ENCODE results near the gene EHD4.

Gene EHD4

GRCh38 chr15:41972253-41973242, at the start of gene EHD4:
EHD4 (minus strand) TSS chr15:41972557; CDS start chr15:41972494, 63 bp downstream.
- no peaks in the 10 kb centered on the region for H3K36me3 ChIP-seq (ENCODE audit: control insufficient read depth, insufficient read depth, low read length)
- peak within 1 kb of the TSS; percentile 72 for H3K4me3 ChIP-seq (ENCODE audit: low read depth, low read length)
- no peaks in the 10 kb centered on the region for H3K9me3 ChIP-seq (ENCODE audit: control insufficient read depth, insufficient read depth, low read length)
- H3K27me3 ChIP-seq (ENCODE audit: control insufficient read depth, insufficient read depth, low read length) = no peaks in the 10 kb centered on the region
- H3K9ac ChIP-seq (ENCODE audit: low read depth, low read length) = peak within 1 kb of the TSS; percentile 78
- H3K4me1 ChIP-seq (ENCODE audit: control insufficient read depth, insufficient read depth, low read length) = peaks cover 23% of the 10 kb centered on the region
- H3K27ac ChIP-seq (ENCODE audit: low read depth, low read length) = peak within 1 kb of the TSS; percentile 93

- no peak overlapping the region for H3K9ac ChIP-seq (ENCODE audit: low read depth, low read length)
- no peaks in the 10 kb centered on the region for H3K27me3 ChIP-seq (ENCODE audit: control insufficient read depth, insufficient read depth, low read length)
- no peak overlapping the region for H3K27ac ChIP-seq (ENCODE audit: low read depth, low read length)
- no peaks in the 10 kb centered on the region for H3K36me3 ChIP-seq (ENCODE audit: control insufficient read depth, insufficient read depth, low read length)
- no peak overlapping the region for H3K4me3 ChIP-seq (ENCODE audit: low read depth, low read length)
- no peaks in the 10 kb centered on the region for H3K4me1 ChIP-seq (ENCODE audit: control insufficient read depth, insufficient read depth, low read length)
- H3K9me3 ChIP-seq (ENCODE audit: control insufficient read depth, insufficient read depth, low read length) = peaks cover 30% of the 10 kb centered on the region
Measured at GRCh38 chr15:42021593-42021992, 49.2 kb upstream of the EHD4 start.

- H3K9me3 ChIP-seq (ENCODE audit: control insufficient read depth, insufficient read depth, low read length) = peaks cover 30% of the 10 kb centered on the region
- H3K27me3 ChIP-seq (ENCODE audit: control insufficient read depth, insufficient read depth, low read length) = no peaks in the 10 kb centered on the region
- H3K27ac ChIP-seq (ENCODE audit: low read depth, low read length) = no peak within 1 kb of the TSS
- no peaks in the 10 kb centered on the region for H3K4me1 ChIP-seq (ENCODE audit: control insufficient read depth, insufficient read depth, low read length)
- H3K9ac ChIP-seq (ENCODE audit: low read depth, low read length) = no peak within 1 kb of the TSS
- no peaks in the 10 kb centered on the region for H3K36me3 ChIP-seq (ENCODE audit: control insufficient read depth, insufficient read depth, low read length)
- H3K4me3 ChIP-seq (ENCODE audit: low read depth, low read length) = no peak within 1 kb of the TSS
Measured at GRCh38 chr15:42020713-42021273, 48.4 kb upstream of the EHD4 start, which contains the start of gene PLA2G4E. PLA2G4E (minus strand) TSS chr15:42021042; CDS start chr15:42021030, 12 bp downstream.

- no peak overlapping the region for H3K4me3 ChIP-seq (ENCODE audit: low read depth, low read length)
- no peak overlapping the region for H3K9ac ChIP-seq (ENCODE audit: low read depth, low read length)
- H3K9me3 ChIP-seq (ENCODE audit: control insufficient read depth, insufficient read depth, low read length) = peaks cover 16% of the 10 kb centered on the region
- H3K36me3 ChIP-seq (ENCODE audit: control insufficient read depth, insufficient read depth, low read length) = no peaks in the 10 kb centered on the region
- H3K27ac ChIP-seq (ENCODE audit: low read depth, low read length) = no peak overlapping the region
- no peaks in the 10 kb centered on the region for H3K27me3 ChIP-seq (ENCODE audit: control insufficient read depth, insufficient read depth, low read length)
- H3K4me1 ChIP-seq (ENCODE audit: control insufficient read depth, insufficient read depth, low read length) = no peaks in the 10 kb centered on the region
Measured at GRCh38 chr15:42018306-42019224, 46.2 kb upstream of the EHD4 start.

GRCh38 chr15:42016971-42017370, 44.6 kb upstream of the EHD4 start:
- peaks cover 5% of the 10 kb centered on the region for H3K9me3 ChIP-seq (ENCODE audit: control insufficient read depth, insufficient read depth, low read length)

GRCh38 chr15:42014406-42014805, 42.0 kb upstream of the EHD4 start:
- Histone ChIP-seq H3K27me3 (ENCODE audit: control insufficient read depth, insufficient read depth, low read length) (no peaks in the 10 kb centered on the region), H3K4me3 (ENCODE audit: low read depth, low read length) (no peak overlapping the region), H3K9me3 (ENCODE audit: control insufficient read depth, insufficient read depth, low read length) (no peaks in the 10 kb centered on the region), H3K27ac (ENCODE audit: low read depth, low read length) (no peak overlapping the region), H3K4me1 (ENCODE audit: control insufficient read depth, insufficient read depth, low read length) (no peaks in the 10 kb centered on the region), H3K36me3 (ENCODE audit: control insufficient read depth, insufficient read depth, low read length) (no peaks in the 10 kb centered on the region), H3K9ac (ENCODE audit: low read depth, low read length) (no peak overlapping the region)

More at GRCh38 chr15:42016971-42017370, 44.6 kb upstream of the EHD4 start:
- Histone ChIP-seq H3K36me3 (ENCODE audit: control insufficient read depth, insufficient read depth, low read length) (no peaks in the 10 kb centered on the region), H3K27ac (ENCODE audit: low read depth, low read length) (no peak overlapping the region), H3K9ac (ENCODE audit: low read depth, low read length) (no peak overlapping the region), H3K27me3 (ENCODE audit: control insufficient read depth, insufficient read depth, low read length) (no peaks in the 10 kb centered on the region), H3K4me1 (ENCODE audit: control insufficient read depth, insufficient read depth, low read length) (no peaks in the 10 kb centered on the region), H3K4me3 (ENCODE audit: low read depth, low read length) (no peak overlapping the region)

- Histone ChIP-seq H3K27me3 (ENCODE audit: control insufficient read depth, insufficient read depth, low read length) (no peaks in the 10 kb centered on the region), H3K36me3 (ENCODE audit: control insufficient read depth, insufficient read depth, low read length) (no peaks in the 10 kb centered on the region), H3K9ac (ENCODE audit: low read depth, low read length) (no peak overlapping the region), H3K9me3 (ENCODE audit: control insufficient read depth, insufficient read depth, low read length) (no peaks in the 10 kb centered on the region), H3K4me3 (ENCODE audit: low read depth, low read length) (no peak overlapping the region), H3K4me1 (ENCODE audit: control insufficient read depth, insufficient read depth, low read length) (no peaks in the 10 kb centered on the region), H3K27ac (ENCODE audit: low read depth, low read length) (no peak overlapping the region)
Measured at GRCh38 chr15:42012928-42013482, 40.6 kb upstream of the EHD4 start.

GRCh38 chr15:42012241-42012640, 39.9 kb upstream of the EHD4 start:
- Histone ChIP-seq H3K9ac (ENCODE audit: low read depth, low read length) (no peak overlapping the region), H3K4me1 (ENCODE audit: control insufficient read depth, insufficient read depth, low read length) (no peaks in the 10 kb centered on the region), H3K36me3 (ENCODE audit: control insufficient read depth, insufficient read depth, low read length) (no peaks in the 10 kb centered on the region), H3K27me3 (ENCODE audit: control insufficient read depth, insufficient read depth, low read length) (no peaks in the 10 kb centered on the region), H3K27ac (ENCODE audit: low read depth, low read length) (no peak overlapping the region), H3K4me3 (ENCODE audit: low read depth, low read length) (no peak overlapping the region), H3K9me3 (ENCODE audit: control insufficient read depth, insufficient read depth, low read length) (no peaks in the 10 kb centered on the region)

GRCh38 chr15:42011074-42011473, 38.7 kb upstream of the EHD4 start:
- Histone ChIP-seq H3K9me3 (ENCODE audit: control insufficient read depth, insufficient read depth, low read length) (no peaks in the 10 kb centered on the region), H3K4me3 (ENCODE audit: low read depth, low read length) (no peak overlapping the region), H3K4me1 (ENCODE audit: control insufficient read depth, insufficient read depth, low read length) (no peaks in the 10 kb centered on the region), H3K27ac (ENCODE audit: low read depth, low read length) (no peak overlapping the region), H3K27me3 (ENCODE audit: control insufficient read depth, insufficient read depth, low read length) (no peaks in the 10 kb centered on the region), H3K9ac (ENCODE audit: low read depth, low read length) (no peak overlapping the region), H3K36me3 (ENCODE audit: control insufficient read depth, insufficient read depth, low read length) (no peaks in the 10 kb centered on the region)

- no peaks in the 10 kb centered on the region for H3K9me3 ChIP-seq (ENCODE audit: control insufficient read depth, insufficient read depth, low read length)
- no peak overlapping the region for H3K9ac ChIP-seq (ENCODE audit: low read depth, low read length)
- H3K36me3 ChIP-seq (ENCODE audit: control insufficient read depth, insufficient read depth, low read length) = no peaks in the 10 kb centered on the region
- H3K27ac ChIP-seq (ENCODE audit: low read depth, low read length) = no peak overlapping the region
- H3K27me3 ChIP-seq (ENCODE audit: control insufficient read depth, insufficient read depth, low read length) = no peaks in the 10 kb centered on the region
- H3K4me1 ChIP-seq (ENCODE audit: control insufficient read depth, insufficient read depth, low read length) = no peaks in the 10 kb centered on the region
- H3K4me3 ChIP-seq (ENCODE audit: low read depth, low read length) = no peak overlapping the region
Measured at GRCh38 chr15:42010434-42010833, 38.1 kb upstream of the EHD4 start.
